ENCODE results near the gene PRRX2. TPM values are rescaled to one million over a fixed set of nuclear protein-coding genes. Genes with fewer than 3 reads are reported as not detected.

The PRRX2 gene
- total and polyA plus RNA-seq, 9 donors: 0.20 to 4.0 (median 0.77) TPM

GRCh38 chr9:129770741-129771140 is 105.3 kb downstream of the PRRX2 start:
- no peaks in the 10 kb centered on the region for H3K36me3 ChIP-seq
- no peaks in the 10 kb centered on the region for H3K9me3 ChIP-seq
- WGBS, 3 donors: 85 to 87% (median 87%) methylated on average over 5 of the region's 5 CpGs
- H3K27me3 ChIP-seq: no peaks in the 10 kb centered on the region
- no peak for DNase-seq
- H3K27ac ChIP-seq: no peak overlapping the region
- no peaks in the 10 kb centered on the region for H3K4me1 ChIP-seq (ENCODE audit: insufficient read depth)
- no peak overlapping the region for H3K4me3 ChIP-seq
- TF ChIP-seq EP300 (IDR thresholded peaks at IDR 0.05): no peak
- no peak for TF ChIP-seq CTCF (IDR thresholded peaks at IDR 0.05)
- no peak for TF ChIP-seq POLR2A (IDR thresholded peaks at IDR 0.05)
- intact Hi-C loops (cut with DNase I): loop anchor here in 1 of 4 donors (10.0 kb wide), 1 partner anchor 636 kb away; no protein-coding TSS in a partner anchor

Other genes with a start within 250 kb of the PRRX2 start
- 1 to 10 TPM in 1 of 7 donors, under 1 TPM in 1, not detected in 5; 0.30 to 1.1 TPM for gene C9orf50, start 44.5 kb upstream of the PRRX2 start, total RNA-seq
- gene C9orf50, start 44.5 kb upstream of the PRRX2 start, polyA plus RNA-seq: under 1 TPM in 1 of 2 donors, not detected in 1; 0.07 TPM
- gene NTMT1, start 39.5 kb upstream of the PRRX2 start, total RNA-seq: 10 to 100 TPM; 11.9 to 29.7 (median 25.3) TPM
- gene NTMT1, start 39.5 kb upstream of the PRRX2 start, polyA plus RNA-seq: 10 to 100 TPM; 11.7 to 33.1 TPM
- 10 to 100 TPM; 11.3 to 20.1 (median 17.3) TPM for gene ASB6, start 23.5 kb upstream of the PRRX2 start, total RNA-seq
- 10 to 100 TPM in 1 of 2 donors, 1 to 10 TPM in 1; 6.3 to 11.6 TPM for gene ASB6, start 23.5 kb upstream of the PRRX2 start, polyA plus RNA-seq
- 1 to 10 TPM in 4 of 7 donors, under 1 TPM in 3; 0.72 to 5.1 (median 1.6) TPM for gene PTGES, start 87.4 kb downstream of the PRRX2 start, total RNA-seq
- gene PTGES, start 87.4 kb downstream of the PRRX2 start, polyA plus RNA-seq: 10 to 100 TPM in 1 of 2 donors, under 1 TPM in 1; 0.63 to 22.6 TPM
- 10 to 100 TPM; 12.9 to 27.3 (median 16.9) TPM for gene TOR1B, start 137.5 kb downstream of the PRRX2 start, total RNA-seq
- gene TOR1B, start 137.5 kb downstream of the PRRX2 start, polyA plus RNA-seq: 10 to 100 TPM; 12.2 to 27.5 TPM
- gene TOR1A, start 158.5 kb downstream of the PRRX2 start, total RNA-seq: 10 to 100 TPM; 23.5 to 32.7 (median 27.1) TPM
- 10 to 100 TPM; 24.9 to 45.6 TPM for gene TOR1A, start 158.5 kb downstream of the PRRX2 start, polyA plus RNA-seq
- gene C9orf78, start 169.6 kb downstream of the PRRX2 start, total RNA-seq: 10 to 100 TPM; 34.1 to 45.7 (median 37.0) TPM
- gene C9orf78, start 169.6 kb downstream of the PRRX2 start, polyA plus RNA-seq: 100 to 1,000 TPM in 1 of 2 donors, 10 to 100 TPM in 1; 55.4 to 130 TPM
- gene USP20, start 169.8 kb downstream of the PRRX2 start, total RNA-seq: 10 to 100 TPM; 14.5 to 39.8 (median 32.4) TPM
- 10 to 100 TPM in 1 of 2 donors, 1 to 10 TPM in 1; 6.8 to 29.7 TPM for gene USP20, start 169.8 kb downstream of the PRRX2 start, polyA plus RNA-seq